Smooth muscle cell (in vitro differentiated cells): ENCODE measurements around the gene NEAT1. TPM values are rescaled to one million over a fixed set of nuclear protein-coding genes. Genes with fewer than 3 reads are reported as not detected.

Source experiments
- DNase-seq: peaks from one replicate; lab custom pipeline; 2025; ENCODE audit not compliant: unreplicated experiment; lab: John Stamatoyannopoulos, UW
- H2AFZ ChIP-seq: fragments of 200-600 bp; sonication (generic); 2 replicates; pipeline ENCODE4 v1.6.0; 2016; ENCODE audit warnings: antibody characterized with exemption, low read depth, mild to moderate bottlenecking
- H3F3A ChIP-seq: fragments of 200-600 bp; sonication (generic); 2 replicates; pipeline ENCODE4 v1.6.0; 2017; ENCODE audit warnings: antibody characterized with exemption, low read depth
- H3K27ac ChIP-seq: fragments of 200-600 bp; sonication (generic); 2 replicates; pipeline ENCODE4 v1.5.1; 2016; ENCODE audit warnings: low read depth, mild to moderate bottlenecking
- H3K27me3 ChIP-seq: fragments of 200-600 bp; sonication (generic); 2 replicates; pipeline ENCODE4 v1.6.1; 2016; ENCODE audit warnings: low read depth, mild to moderate bottlenecking
- H3K36me3 ChIP-seq: fragments of 200-600 bp; sonication (generic); 2 replicates; pipeline ENCODE4 v1.5.1; 2016; ENCODE audit warnings: low read depth
- H3K4me1 ChIP-seq: fragments of 200-600 bp; sonication (generic); 2 replicates; pipeline ENCODE4 v1.5.1; 2016; ENCODE audit warnings: low read depth
- H3K4me2 ChIP-seq: fragments of 200-600 bp; sonication (generic); 2 replicates; pipeline ENCODE4 v1.6.0; 2016; ENCODE audit warnings: mild to moderate bottlenecking
- H3K4me3 ChIP-seq: fragments of 200-600 bp; sonication (generic); 2 replicates; pipeline ENCODE4 v1.5.1; 2016; ENCODE audit warnings: mild to moderate bottlenecking
- H3K79me2 ChIP-seq: fragments of 200-600 bp; sonication (generic); 2 replicates; pipeline ENCODE4 v1.6.0; 2016; ENCODE audit warnings: low read depth, mild to moderate bottlenecking
- H3K9ac ChIP-seq: fragments of 200-600 bp; sonication (generic); 2 replicates; pipeline ENCODE4 v1.6.0; 2016; ENCODE audit warnings: low read depth
- H3K9me3 ChIP-seq: fragments of 200-600 bp; sonication (generic); replicated peaks from 2 replicates; pipeline ENCODE4 v1.5.1; 2016; ENCODE audit warnings: low read depth
- H4K20me1 ChIP-seq: fragments of 200-600 bp; sonication (generic); 2 replicates; pipeline ENCODE4 v1.6.0; 2016; ENCODE audit warnings: low read depth
- CTCF ChIP-seq: fragments of 200-600 bp; sonication (generic); IDR thresholded peaks from 2 replicates; pipeline ENCODE4 v1.5.1; 2017; ENCODE audit warnings: borderline replicate concordance, mild to moderate bottlenecking, antibody characterized with exemption; ENCODE audit not compliant: insufficient read depth, poor library complexity, severe bottlenecking
- WGBS: methylation state at CpG from one replicate; pipeline ENCODE4 v1.1.7; 2016; ENCODE audit warnings: low lambda C conversion rate; 5-methylcytosine and 5-hydroxymethylcytosine counted together
- polyA plus RNA-seq: library from polyadenylated mRNA; unstranded; fragments of >200 nt; fragmentation: Nextera tagmentation; extraction: Ambion mirVana; gene quantifications from 2 replicates; pipeline ENCODE4 v1.2.1, GENCODE V29; 2016
- total RNA-seq: library from RNA; depleted of rRNA; stranded (reverse); fragments of >200 nt; gene quantifications from 2 replicates; pipeline ENCODE4 v1.2.3, GENCODE V29; 2014

NEAT1 gene
- total and polyA plus RNA-seq, 2 experiments from 2014 or later = 14.9 to 155 TPM

- WGBS = 19% methylated on average over 9 of the region's 9 CpGs
- Histone ChIP-seq H3K9me3 (no peaks in the 10 kb centered on the region), H3K4me3 (peak overlapping the region; percentile 88), H3K27ac (peak overlapping the region; percentile 100), H3K27me3 (no peaks in the 10 kb centered on the region), H3K4me2 (peak overlapping the region; percentile 99), H3F3A (peaks cover 71% of the 10 kb centered on the region), H3K79me2 (peaks cover 84% of the 10 kb centered on the region), H3K4me1 (peaks cover 22% of the 10 kb centered on the region), H3K9ac (peak overlapping the region; percentile 99), H3K36me3 (no peaks in the 10 kb centered on the region), H4K20me1 (peaks cover 77% of the 10 kb centered on the region), H2AFZ (no peak overlapping the region)
- DNase-seq = no peak
- TF ChIP-seq CTCF = no peak
These were observed 2.7 kb downstream of the NEAT1 start for GRCh38 chr11:65425105-65425970.

DNA sequence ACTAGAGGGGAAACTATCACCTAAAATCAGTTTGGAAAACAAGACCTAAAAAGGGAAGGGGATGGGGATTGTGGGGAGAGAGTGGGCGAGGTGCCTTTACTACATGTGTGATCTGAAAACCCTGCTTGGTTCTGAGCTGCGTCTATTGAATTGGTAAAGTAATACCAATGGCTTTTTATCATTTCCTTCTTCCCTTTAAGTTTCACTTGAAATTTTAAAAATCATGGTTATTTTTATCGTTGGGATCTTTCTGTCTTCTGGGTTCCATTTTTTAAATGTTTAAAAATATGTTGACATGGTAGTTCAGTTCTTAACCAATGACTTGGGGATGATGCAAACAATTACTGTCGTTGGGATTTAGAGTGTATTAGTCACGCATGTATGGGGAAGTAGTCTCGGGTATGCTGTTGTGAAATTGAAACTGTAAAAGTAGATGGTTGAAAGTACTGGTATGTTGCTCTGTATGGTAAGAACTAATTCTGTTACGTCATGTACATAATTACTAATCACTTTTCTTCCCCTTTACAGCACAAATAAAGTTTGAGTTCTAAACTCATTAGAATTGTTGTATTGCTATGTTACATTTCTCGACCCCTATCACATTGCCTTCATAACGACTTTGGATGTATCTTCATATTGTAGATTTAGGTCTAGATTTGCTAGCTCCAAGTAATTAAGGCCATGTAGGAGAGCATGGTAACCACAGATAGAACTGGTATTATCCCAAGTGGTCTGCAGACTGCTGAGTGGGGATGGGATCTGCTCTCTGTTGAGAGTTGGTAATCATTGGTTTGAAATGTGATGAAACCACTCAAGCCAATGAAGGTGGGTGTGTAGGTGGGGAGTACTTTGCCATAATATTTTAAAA is 3.6 kb downstream of the NEAT1 start:
- Histone ChIP-seq H3K9me3 (no peaks in the 10 kb centered on the region), H3K4me3 (peak overlapping the region; percentile 88), H3K4me1 (peaks cover 13% of the 10 kb centered on the region), H3K9ac (peak overlapping the region; percentile 99), H3K36me3 (no peaks in the 10 kb centered on the region), H2AFZ (no peak overlapping the region), H3F3A (peaks cover 69% of the 10 kb centered on the region), H3K27me3 (no peaks in the 10 kb centered on the region), H3K79me2 (peaks cover 89% of the 10 kb centered on the region), H3K4me2 (peak overlapping the region; percentile 99), H4K20me1 (peaks cover 85% of the 10 kb centered on the region), H3K27ac (peak overlapping the region; percentile 100)
- TF ChIP-seq CTCF = no peak
- no peak for DNase-seq
- 14% methylated on average over 9 of the region's 9 CpGs for WGBS

DNA sequence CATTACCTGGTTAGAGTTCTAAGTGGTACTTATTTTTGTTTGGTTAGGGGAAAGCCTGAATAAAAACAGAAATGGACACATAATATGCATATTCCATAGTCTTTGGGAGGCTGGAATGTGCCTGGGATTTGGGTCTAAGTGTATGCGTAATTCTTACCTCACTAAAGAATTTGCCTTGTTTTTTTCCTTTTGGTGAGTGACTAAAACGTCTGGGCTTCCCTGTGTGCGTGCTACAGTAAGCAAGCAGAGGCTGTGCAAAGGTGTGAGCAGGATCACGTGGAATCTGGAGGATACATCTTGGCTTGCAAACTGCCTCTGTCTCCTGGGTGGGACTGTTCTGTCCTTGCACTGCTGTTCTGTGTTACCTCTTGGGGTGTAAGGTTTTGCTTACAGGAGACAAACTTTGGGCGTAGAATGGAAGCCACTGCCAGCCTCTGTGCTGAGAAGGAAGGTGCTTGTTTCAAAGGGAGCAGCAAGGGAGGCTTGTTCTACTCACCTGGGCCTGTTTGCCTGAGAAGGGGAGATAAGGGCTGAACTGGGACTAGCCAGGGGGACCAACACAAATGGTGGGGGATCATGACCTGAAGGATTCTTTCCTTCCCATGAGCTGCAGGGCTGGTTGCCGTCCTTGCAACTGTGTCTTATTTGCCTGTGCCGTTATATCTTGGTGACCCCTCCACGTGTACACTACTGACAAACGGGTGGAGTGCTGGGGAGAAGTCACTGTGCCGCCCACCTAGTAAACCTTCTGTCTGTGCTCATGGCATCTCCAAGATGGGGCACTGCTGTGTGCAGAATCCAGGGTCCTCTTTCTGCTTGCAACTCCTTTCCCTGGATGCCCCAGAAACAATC is 4.5 kb downstream of the NEAT1 start:
- no peaks in the 10 kb centered on the region for H3K9me3 ChIP-seq
- H3K79me2 ChIP-seq = peaks cover 95% of the 10 kb centered on the region
- H3F3A ChIP-seq = peaks cover 72% of the 10 kb centered on the region
- peaks cover 6% of the 10 kb centered on the region for H3K4me1 ChIP-seq
- no peaks in the 10 kb centered on the region for H3K36me3 ChIP-seq
- H2AFZ ChIP-seq = no peak overlapping the region
- peaks cover 94% of the 10 kb centered on the region for H4K20me1 ChIP-seq
- no peak for DNase-seq
- H3K4me3 ChIP-seq = peak overlapping the region; percentile 88
- H3K27ac ChIP-seq = peak overlapping the region; percentile 100
- H3K9ac ChIP-seq = peak overlapping the region; percentile 99
- WGBS = 31% methylated on average over 10 of the region's 10 CpGs
- H3K27me3 ChIP-seq = no peaks in the 10 kb centered on the region
- no peak for TF ChIP-seq CTCF
- peak overlapping the region; percentile 99 for H3K4me2 ChIP-seq
